SK-N-SH (cell line): ENCODE measurements around the gene RASSF8. TPM values are rescaled to one million over a fixed set of nuclear protein-coding genes. Genes with fewer than 3 reads are reported as not detected.

Experiments used
- CTCF ChIA-PET: fragments of 300-600, 350-600 bp; formaldehyde crosslinking; extraction: SDS; loops from one replicate; lab custom pipeline; 2021; lab: Yijun Ruan, JAX
- POLR2A ChIA-PET: fragments of 350-600 bp; sonication (Branson Sonifier 250); formaldehyde crosslinking; extraction: SDS; loops from one replicate; lab custom pipeline; 2020; ENCODE audit warnings: antibody characterized with exemption, inconsistent platforms; lab: Yijun Ruan, JAX
- DNase-seq: peaks from one replicate; pipeline ENCODE4 v3.0.0; 2012
- H2AFZ ChIP-seq: fragments of 200-600 bp; sonication (generic); 2 replicates; pipeline ENCODE4 v1.8.1; 2016; ENCODE audit warnings: antibody characterized with exemption, mild to moderate bottlenecking, low read depth
- H3F3A ChIP-seq: fragments of 200-600 bp; sonication (generic); replicated peaks from 2 replicates; pipeline ENCODE3; 2016; ENCODE audit warnings: antibody characterized with exemption, mild to moderate bottlenecking; ENCODE audit not compliant: insufficient read depth
- H3K27ac ChIP-seq, 2 experiments: fragments of 200-500 bp in 1 of 2; fragments of 200-600 bp in 1 of 2; sonication (Bioruptor generic) in 1 of 2; sonication (generic), shearing (Covaris generic) in 1 of 2; 2 replicates each; pipeline versions ENCODE4 v1.5.1 to v1.6.1; 2014 to 2016; ENCODE audit warnings: low read depth in 2 of 2, inconsistent platforms in 1 of 2, low read length in 1 of 2, mild to moderate bottlenecking in 1 of 2, mixed read lengths in 1 of 2
- H3K27me3 ChIP-seq: fragments of 200-600 bp; sonication (generic), shearing (Covaris generic); 2 replicates; pipeline ENCODE4 v1.6.1; 2016; ENCODE audit warnings: mixed run types; ENCODE audit not compliant: insufficient read depth
- H3K36me3 ChIP-seq, 2 experiments: fragments of 200-500 bp in 1 of 2; fragments of 200-600 bp in 1 of 2; sonication (Bioruptor generic) in 1 of 2; sonication (generic) in 1 of 2; replicated peaks in 1 of 2; 2 replicates each; pipeline versions ENCODE3 to v1.5.1; 2014 to 2016; ENCODE audit warnings: low read length in 1 of 2, mild to moderate bottlenecking in 1 of 2; ENCODE audit not compliant: insufficient read depth in 2 of 2, control insufficient read depth in 1 of 2
- H3K4me1 ChIP-seq, 2 experiments: fragments of 200-500 bp in 1 of 2; fragments of 200-600 bp in 1 of 2; sonication (Bioruptor generic) in 1 of 2; sonication (generic), shearing (Covaris generic) in 1 of 2; 2 replicates each; pipeline versions ENCODE4 v1.5.1 to v1.6.1; 2014 to 2016; ENCODE audit warnings: low read depth in 1 of 2, low read length in 1 of 2, mixed run types in 1 of 2; ENCODE audit not compliant: insufficient read depth in 2 of 2, control insufficient read depth in 1 of 2
- H3K4me2 ChIP-seq: fragments of 200-600 bp; sonication (generic), shearing (Covaris generic); 2 replicates; pipeline ENCODE4 v1.6.1; 2017; ENCODE audit warnings: mixed run types
- H3K4me3 ChIP-seq, 2 experiments: fragments of 200-500 bp in 1 of 2; fragments of 200-600 bp in 1 of 2; sonication (Bioruptor generic) in 1 of 2; sonication (generic), shearing (Covaris generic) in 1 of 2; 2 replicates each; pipeline versions ENCODE4 v1.5.1 to v1.8.1; 2014 to 2016; ENCODE audit warnings: low read depth in 2 of 2, inconsistent platforms in 1 of 2, low read length in 1 of 2, mild to moderate bottlenecking in 1 of 2, mixed read lengths in 1 of 2, moderate library complexity in 1 of 2
- H3K79me2 ChIP-seq: fragments of 200-600 bp; sonication (generic); 2 replicates; pipeline ENCODE4 v1.8.1; 2017; ENCODE audit warnings: mild to moderate bottlenecking; ENCODE audit not compliant: insufficient read depth
- H3K9ac ChIP-seq: fragments of 200-600 bp; sonication (generic); 2 replicates; pipeline ENCODE4 v1.6.1; 2017; ENCODE audit warnings: mixed run types
- H3K9me2 ChIP-seq: fragments of 200-600 bp; sonication (generic); 2 replicates; pipeline ENCODE4 v1.6.1; 2017; ENCODE audit warnings: mixed run types
- H3K9me3 ChIP-seq: fragments of 200-600 bp; sonication (generic); 2 replicates; pipeline ENCODE4 v1.6.1; 2017; ENCODE audit warnings: mixed run types, mild to moderate bottlenecking, moderate library complexity
- H4K20me1 ChIP-seq: fragments of 200-600 bp; sonication (generic); 2 replicates; pipeline ENCODE4 v1.6.1; 2017; ENCODE audit warnings: mild to moderate bottlenecking, mixed run types; ENCODE audit not compliant: insufficient read depth
- CHD2 ChIP-seq: fragments of 150-350 bp; IDR thresholded peaks from 2 replicates; pipeline ENCODE4 v1.6.1; 2018; ENCODE audit warnings: low read length; ENCODE audit not compliant: partially characterized antibody
- EP300 ChIP-seq, 2 experiments: IDR thresholded peaks; 2 replicates each; pipeline versions ENCODE4 v1.4.0 to v1.6.1; 2012; ENCODE audit warnings: borderline replicate concordance in 1 of 2, low read depth in 1 of 2, low read length in 1 of 2
- EZH2phosphoT487 ChIP-seq: fragments of 200-600 bp; sonication (generic); IDR thresholded peaks from 2 replicates; pipeline ENCODE4 v1.6.1; 2017; ENCODE audit warnings: low read depth, mixed run types, mild to moderate bottlenecking, antibody characterized with exemption, moderate library complexity, borderline replicate concordance
- IRF3 ChIP-seq: fragments of 150-350 bp; IDR thresholded peaks from 2 replicates; pipeline ENCODE4 v1.6.1; 2016; ENCODE audit warnings: mild to moderate bottlenecking, low read depth, low read length
- MAX ChIP-seq: IDR thresholded peaks from 2 replicates; pipeline ENCODE4 v1.4.0; 2012; ENCODE audit warnings: low read depth
- MEF2A ChIP-seq: IDR thresholded peaks from 2 replicates; pipeline ENCODE4 v1.4.0; 2012; ENCODE audit warnings: low read depth, borderline replicate concordance
- NFIC ChIP-seq: IDR thresholded peaks from 2 replicates; pipeline ENCODE4 v1.4.0; 2012; ENCODE audit warnings: borderline replicate concordance
- PBX3 ChIP-seq: IDR thresholded peaks from 2 replicates; pipeline ENCODE4; 2012
- REST ChIP-seq: IDR thresholded peaks from 2 replicates; pipeline ENCODE4 v1.6.1; 2012; ENCODE audit warnings: mild to moderate bottlenecking, low read depth, low read length, moderate library complexity
- SMC3 ChIP-seq: IDR thresholded peaks from 2 replicates; pipeline ENCODE4 v1.6.1; 2012; ENCODE audit warnings: low read depth, low read length, improper control_type of control experiment
- WGBS: methylation state at CpG from one replicate; pipeline ENCODE4 v1.1.6; 2017; ENCODE audit warnings: low lambda C conversion rate; 5-methylcytosine and 5-hydroxymethylcytosine counted together
- polyA plus RNA-seq, 3 experiments: library from polyadenylated mRNA; depleted of rRNA; stranded (reverse); fragments of >200 nt; gene quantifications; 2 replicates each; pipeline ENCODE4 v1.2.3, GENCODE V29; 2012

RASSF8 gene
- polyA plus RNA-seq, 1 of the 3 experiments (the other 2 are of a cell fraction), result 15.3 TPM

- POLR2A ChIA-PET, result no interaction called here
- peaks cover 0 to 2% of the 10 kb centered on the region in 2 experiments; a peak in 1 of 4 replicates for H3K4me1 ChIP-seq
- 79% methylated on average over 4 of the region's 4 CpGs for WGBS
Measured at GRCh38 chr12:25934456-25934855, 24.0 kb upstream of the RASSF8 start.

GRCh38 chr12:25935355-25936144, 22.9 kb upstream of the RASSF8 start:
- Histone ChIP-seq H4K20me1 (no peaks in the 10 kb centered on the region), H3K9me3 (no peaks in the 10 kb centered on the region), H3K9ac (no peak overlapping the region), H3K4me3 (no peak overlapping the region), H3K9me2 (no peaks in the 10 kb centered on the region), H2AFZ (no peak overlapping the region), H3K79me2 (no peaks in the 10 kb centered on the region), H3K36me3 (no peaks in the 10 kb centered on the region), H3K27ac (no peak overlapping the region), H3K4me2 (no peak overlapping the region), H3F3A (no peaks in the 10 kb centered on the region), H3K27me3 (no peaks in the 10 kb centered on the region), H3K4me1 (peaks cover 0 to 2% of the 10 kb centered on the region in 2 experiments; a peak in 1 of 4 replicates)
- 86% methylated on average over 9 of the region's 9 CpGs for WGBS
- no peak for TF ChIP-seq REST
- TF ChIP-seq EP300 (IDR thresholded peaks at IDR 0.05; ENCODE audit: borderline replicate concordance in 1 of 2, low read depth in 1 of 2, low read length in 1 of 2), result no peak
- no peak for TF ChIP-seq CHD2
- TF ChIP-seq MAX, result no peak
- TF ChIP-seq MEF2A, result no peak
- TF ChIP-seq PBX3, result no peak
- TF ChIP-seq EZH2phosphoT487, result no peak
- TF ChIP-seq IRF3, result no peak
- CTCF ChIA-PET, result interaction anchor here (0.5 to 1.4 kb wide), 4 partner anchors 20 to 170 kb away, joined by 3 read pairs; no protein-coding TSS in a partner anchor
- POLR2A ChIA-PET, result no interaction called here
- DNase-seq, result no peak

More at GRCh38 chr12:25934456-25934855, 24.0 kb upstream of the RASSF8 start:
- Histone ChIP-seq H3K27ac (no peak overlapping the region), H3F3A (no peaks in the 10 kb centered on the region), H3K27me3 (no peaks in the 10 kb centered on the region), H3K9ac (no peak overlapping the region), H3K4me2 (no peak overlapping the region), H2AFZ (no peak overlapping the region), H3K79me2 (no peaks in the 10 kb centered on the region), H3K9me3 (no peaks in the 10 kb centered on the region), H3K9me2 (no peaks in the 10 kb centered on the region), H4K20me1 (no peaks in the 10 kb centered on the region), H3K4me3 (no peak overlapping the region), H3K36me3 (no peaks in the 10 kb centered on the region)
- no peak for DNase-seq
- CTCF ChIA-PET, result interaction anchor here (0.9 to 1.2 kb wide), 2 partner anchors 15 to 19 kb away, joined by 3 read pairs; no protein-coding TSS in a partner anchor
- TF ChIP-seq MEF2A (no peak), NFIC (no peak), SMC3 (no peak)
